Measurements from ENCODE around the gene CNTNAP2.
"Not testable (repeated sequence)": the region's sequence is repeated elsewhere in the genome, so short reads cannot be mapped to it uniquely, and the experiment has no call there.

Gene CNTNAP2

DNA sequence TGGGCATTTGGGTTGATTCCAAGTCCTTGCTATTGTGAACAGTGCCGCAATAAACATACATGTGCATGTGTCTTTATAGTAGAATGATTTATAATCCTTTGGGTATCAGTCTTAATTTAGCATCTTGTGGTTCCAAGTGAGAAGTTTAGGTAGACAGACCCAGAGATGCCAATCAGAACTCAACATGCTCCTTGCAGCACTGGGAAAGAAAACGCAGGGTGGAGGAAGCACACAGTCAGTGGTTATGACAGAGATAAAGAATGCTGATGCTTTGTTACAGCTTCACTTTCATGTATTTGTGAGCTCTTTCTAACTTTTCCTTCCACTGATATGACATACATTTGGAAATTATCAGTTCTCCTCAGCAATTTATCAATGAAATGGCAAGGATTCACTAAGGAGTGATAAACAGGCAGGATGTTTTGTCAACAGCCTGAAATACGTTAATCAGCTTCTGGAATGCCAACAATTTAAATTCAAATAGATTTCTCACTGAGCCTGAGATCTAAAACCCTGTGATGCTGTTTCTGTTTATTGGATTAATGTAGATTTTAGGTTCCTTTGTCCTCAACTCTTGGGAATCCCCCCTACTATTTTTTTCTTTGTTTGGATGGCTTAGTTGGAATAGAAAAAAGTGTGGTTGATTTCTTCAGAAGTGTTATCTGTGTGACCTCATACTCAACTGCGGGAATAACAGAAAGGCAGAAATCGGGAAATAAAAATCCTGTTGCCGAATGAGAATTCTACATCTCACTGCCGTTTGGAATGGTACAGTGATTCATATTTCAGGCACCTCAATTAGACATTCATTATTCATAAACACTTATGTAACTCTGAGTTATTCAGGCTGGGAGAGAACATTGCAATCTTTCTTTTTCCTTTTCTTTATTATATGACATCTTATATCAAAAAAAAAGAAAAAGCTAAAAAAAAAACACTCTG lies 675.0 kb downstream of the CNTNAP2 start:
- no peak for DNase-seq

DNA sequence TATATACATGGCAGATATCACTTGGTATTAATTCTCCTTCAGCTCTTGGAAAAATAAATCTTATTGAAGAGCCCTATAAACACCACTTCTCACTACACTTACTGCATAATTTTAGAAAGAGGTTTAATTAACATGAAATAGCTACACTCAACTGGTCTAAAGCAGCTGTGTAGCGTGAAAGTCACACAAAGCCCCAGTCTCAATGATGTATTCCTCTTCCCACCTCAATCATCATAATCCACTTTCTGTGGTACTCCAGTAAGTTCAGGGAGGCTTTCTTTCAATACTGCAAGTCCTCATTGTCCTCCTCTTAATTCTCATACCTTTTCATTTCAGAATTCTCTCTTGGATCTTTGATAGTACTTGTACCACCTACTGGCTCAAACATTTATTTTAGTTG lies 688.0 kb downstream of the CNTNAP2 start:
- DNase-seq: no peak

DNA sequence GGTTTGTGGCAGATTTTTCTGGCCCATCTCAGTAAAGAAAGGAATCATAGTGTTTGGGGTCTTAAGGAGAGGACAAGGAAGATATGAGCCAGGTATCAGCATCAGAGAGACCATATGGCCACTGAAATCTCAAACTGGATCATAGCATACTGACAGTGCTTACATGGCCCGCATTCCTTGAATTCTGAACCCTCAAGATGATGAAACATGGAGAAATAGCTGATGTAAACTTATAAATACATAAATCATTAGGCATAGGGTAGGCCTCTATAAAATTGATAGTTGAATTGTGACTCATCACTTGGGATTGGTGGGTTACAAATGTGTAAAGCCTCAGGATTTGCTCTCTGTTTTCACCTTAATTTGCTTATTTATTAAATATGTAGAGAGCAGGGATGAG lies 688.5 kb downstream of the CNTNAP2 start:
- DNase-seq: no peak

DNA sequence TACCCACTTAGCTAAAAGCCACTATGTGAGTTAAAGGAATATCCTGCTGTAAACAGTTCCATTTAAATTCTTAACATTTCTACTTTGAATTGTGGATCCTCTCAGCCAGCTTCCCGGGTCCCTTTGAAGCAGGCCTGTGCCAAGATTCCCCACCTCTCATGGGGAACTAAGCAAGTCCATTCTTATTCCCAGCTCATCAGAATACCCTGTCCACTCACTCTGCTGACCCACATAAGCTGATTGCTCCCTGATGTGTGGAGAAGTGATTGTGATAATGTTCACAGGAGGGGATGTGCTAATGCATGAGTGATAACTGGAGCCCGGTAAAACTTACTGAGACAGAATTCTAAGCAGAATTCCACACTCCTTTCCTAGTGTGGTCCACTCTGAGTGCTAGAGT lies 709.7 kb downstream of the CNTNAP2 start:
- no peak for DNase-seq

DNA sequence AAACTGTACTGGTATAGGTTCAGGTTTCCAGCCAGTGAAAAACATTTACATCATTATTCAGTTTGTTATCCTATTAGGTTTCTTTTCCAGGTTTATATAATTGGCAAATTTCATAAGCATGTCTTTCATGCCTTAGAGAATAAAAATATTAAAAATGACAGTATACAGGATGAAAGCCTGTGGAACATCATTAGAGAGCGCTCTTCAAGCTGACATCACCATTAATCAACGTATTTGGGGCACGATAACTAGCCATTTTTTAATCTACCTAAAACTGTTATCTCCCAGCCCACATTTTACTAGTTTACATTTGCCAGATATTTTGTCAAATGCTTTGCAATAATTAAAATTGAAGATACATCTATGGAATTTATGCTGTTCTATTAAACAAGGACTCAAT lies 714.1 kb downstream of the CNTNAP2 start:
- DNase-seq: no peak

DNA sequence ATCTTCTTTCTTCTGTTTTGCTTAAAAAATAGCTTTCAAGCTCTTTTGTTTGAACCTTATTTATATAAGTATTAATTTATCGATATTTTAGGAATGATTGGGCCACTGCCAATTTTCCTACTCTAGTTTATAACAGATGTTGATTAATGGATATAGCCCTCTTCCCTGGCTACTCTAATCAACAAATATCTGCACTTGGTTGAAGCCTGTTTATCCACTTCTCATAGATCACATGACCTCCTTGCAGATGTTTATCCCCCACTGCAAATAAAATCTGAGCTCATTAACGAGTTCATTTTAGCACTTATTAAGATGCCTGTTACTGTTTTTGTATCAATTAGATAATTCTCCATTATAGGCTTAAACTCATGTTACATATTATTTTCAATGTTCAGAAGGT lies 715.3 kb downstream of the CNTNAP2 start:
- DNase-seq: no peak

DNA sequence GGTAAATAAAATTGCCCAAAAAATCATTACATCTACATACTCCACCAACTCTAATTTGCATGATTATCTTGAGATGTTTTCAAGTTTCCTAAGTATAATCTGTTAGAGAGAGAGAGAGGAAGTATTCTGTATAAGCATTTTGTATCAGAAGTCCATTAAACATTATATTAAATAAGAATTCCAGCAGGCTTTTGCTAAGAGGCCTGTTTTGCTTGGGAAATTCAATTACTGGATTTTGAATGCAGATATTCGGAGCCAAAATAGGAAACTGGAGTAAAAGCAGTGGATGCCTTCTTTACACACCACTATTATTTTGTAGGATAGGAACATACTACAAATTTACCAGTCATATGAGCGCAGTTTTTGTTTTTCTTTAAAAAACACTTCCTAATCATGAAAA lies 727.8 kb downstream of the CNTNAP2 start:
- no peak for DNase-seq

DNA sequence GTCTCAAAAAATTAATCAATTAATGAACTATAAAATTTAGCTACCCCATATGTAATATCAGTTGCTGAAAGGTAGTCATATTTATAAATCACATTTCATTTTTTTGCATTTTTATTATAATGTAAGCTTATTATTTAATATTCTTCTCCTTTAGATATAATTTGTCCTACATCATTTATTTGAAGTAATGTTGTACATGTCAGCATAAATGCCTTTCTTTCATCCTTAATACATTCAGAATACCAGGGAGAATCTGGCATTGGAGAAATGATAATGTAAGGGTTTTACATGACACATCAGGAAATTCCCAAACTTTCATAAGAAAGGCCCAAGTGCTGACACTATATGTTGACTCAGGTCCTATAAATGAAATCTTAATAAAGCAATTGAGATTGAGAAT lies 742.1 kb downstream of the CNTNAP2 start:
- DNase-seq: no peak

DNA sequence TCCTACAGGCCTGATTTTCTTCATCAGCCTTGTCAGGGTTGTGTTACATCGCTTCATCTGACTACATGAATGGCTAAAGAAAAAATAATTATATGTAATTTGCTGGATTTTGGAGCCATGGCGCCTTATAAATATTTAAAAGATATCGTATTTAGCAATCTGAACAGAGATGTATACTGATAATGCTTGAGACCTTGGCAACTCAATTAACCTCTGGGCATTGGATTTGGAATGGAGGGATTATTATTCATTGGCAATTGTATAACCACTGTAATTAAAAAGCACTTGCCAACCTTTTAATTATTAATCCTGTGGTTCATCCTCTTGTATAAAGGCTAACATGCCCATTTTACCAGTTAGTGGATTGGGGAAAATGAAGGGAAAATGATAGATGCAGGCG lies 745.1 kb downstream of the CNTNAP2 start:
- DNase-seq: no peak

DNA sequence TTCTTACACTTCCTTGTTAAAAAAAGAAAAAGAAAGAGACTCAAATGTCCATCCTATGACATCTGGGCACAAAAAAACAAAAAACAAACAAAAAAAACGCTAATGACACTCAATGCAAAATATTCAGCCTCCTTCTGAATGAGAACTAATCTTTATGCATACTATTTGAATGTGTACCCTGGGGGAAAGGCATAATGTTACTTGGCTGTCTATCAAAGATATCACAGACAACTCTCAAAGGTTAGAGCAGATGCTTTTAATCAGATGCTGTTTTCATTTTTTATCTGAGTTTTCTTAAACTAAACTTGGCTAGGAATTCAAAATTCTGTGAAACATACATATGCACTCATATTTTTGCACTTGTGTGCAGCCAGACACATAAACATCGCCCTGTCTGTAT lies 745.8 kb downstream of the CNTNAP2 start:
- no peak for DNase-seq

DNA sequence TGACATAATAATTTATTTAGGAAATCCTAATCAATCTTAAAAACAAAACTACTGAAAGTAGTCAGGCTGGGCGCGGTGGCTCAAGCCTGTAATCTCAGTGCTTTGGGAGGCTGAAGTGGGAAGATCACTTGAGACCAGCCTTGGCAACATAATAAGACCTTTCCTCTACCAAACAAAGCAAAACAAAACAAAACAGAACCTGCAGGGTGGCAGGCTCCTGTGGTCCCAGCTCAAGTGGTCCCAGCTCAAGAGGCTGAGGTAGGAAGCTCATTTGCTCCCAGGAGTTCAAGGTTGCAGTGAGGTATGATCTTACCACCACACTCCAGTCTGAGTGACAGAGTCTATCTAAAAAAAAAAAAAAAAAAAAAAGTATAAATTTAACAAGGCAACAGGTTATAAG lies 748.0 kb downstream of the CNTNAP2 start:
- no peak for DNase-seq

DNA sequence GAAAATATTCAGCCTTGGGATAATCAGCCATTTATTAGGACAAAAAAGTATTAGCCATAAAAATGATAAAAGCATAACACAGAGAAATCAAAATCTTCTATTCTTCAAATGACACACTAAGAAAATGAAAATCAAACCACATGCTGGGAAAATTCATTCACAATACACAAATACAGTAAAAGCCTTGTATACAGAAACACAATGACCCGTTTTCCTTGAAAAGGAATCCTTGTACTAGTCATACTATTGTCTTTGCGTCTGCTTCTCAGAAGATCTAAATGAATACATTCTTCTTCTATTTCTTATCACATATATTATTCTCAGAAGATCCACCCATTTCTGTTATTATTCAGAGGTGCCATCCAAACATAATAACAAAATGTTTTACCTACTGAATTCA lies 749.1 kb downstream of the CNTNAP2 start:
- DNase-seq: no peak

DNA sequence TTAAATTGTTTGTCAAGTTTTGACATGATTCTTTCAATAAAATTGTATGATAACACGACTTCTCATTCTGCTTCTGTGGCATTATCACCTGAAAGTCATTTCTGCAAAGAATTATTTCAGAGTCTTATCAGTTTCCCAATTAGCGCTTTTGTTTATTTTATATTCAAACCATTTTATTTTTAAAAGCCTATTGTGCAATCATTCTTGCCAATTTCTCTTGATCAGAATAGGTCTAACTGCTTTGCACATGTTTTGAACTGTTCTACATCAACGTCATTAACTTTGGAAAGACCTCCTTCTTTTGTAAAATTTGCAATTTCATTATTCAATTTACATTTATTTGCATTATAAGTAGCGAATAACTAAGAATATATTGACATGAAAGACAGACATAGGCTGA lies 758.1 kb downstream of the CNTNAP2 start:
- no peak for DNase-seq

DNA sequence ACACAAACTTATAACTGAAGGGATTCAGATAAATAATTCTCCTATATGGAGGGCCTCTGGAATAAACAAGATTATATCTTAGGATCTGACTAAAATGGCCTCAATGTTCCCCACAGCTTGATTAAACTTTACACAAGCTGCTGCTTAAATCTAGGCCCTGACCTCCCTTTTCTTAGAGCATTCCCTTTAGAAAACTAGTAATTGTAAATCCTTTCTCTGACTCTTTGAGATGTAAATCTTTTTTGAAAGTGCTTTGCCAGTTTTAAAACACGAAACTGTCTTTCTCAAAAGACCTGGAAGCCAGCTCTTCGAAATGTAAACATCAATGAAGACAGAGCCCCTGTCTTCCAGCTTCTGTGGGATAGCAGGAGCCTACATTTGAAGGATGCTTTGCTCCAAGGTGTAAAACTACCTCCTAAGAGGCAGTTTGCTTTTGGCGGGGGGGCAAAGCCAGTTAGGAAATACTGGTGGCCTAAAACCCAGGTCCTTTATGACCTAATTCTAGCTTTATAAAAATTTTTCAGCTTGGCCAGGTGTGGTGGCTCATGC lies 758.7 kb downstream of the CNTNAP2 start:
- DNase-seq: no peak

DNA sequence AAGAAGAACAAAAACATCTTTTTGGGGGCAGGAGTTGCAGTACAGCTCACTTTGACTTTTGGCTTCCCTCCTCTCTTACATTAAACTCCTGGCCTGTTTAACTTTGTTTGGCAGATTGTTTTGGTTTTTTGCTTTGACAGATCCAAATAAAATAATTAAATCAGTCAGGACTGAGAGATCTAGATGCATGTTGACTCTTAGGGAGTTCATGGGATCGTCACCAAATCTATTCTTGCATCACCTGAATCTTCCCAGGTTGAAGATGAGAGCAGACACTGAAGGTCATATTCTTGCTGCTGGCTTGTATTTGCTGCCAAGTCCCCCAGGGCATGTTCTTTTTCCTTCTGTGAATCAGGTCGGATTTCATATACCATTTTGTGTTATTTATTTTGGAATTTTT lies 759.4 kb downstream of the CNTNAP2 start:
- DNase-seq: no peak

DNA sequence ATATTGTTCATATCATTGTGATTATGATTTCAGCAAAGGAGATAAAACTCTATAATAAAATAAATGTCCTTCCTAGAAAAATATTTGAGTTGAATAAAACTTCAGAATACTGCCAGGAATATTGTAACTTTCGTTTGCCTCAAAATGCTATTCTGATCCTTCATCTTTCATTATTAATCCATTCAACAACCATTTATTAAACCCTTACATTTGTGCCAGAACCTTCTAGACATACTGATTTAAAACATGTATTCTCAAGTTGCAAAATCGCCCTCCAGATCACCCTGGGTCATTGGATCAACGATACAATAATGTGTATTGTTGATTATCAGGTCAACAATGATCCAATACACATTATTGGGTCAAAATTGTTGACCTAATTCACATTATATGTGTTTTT lies 759.8 kb downstream of the CNTNAP2 start:
- DNase-seq: no peak

DNA sequence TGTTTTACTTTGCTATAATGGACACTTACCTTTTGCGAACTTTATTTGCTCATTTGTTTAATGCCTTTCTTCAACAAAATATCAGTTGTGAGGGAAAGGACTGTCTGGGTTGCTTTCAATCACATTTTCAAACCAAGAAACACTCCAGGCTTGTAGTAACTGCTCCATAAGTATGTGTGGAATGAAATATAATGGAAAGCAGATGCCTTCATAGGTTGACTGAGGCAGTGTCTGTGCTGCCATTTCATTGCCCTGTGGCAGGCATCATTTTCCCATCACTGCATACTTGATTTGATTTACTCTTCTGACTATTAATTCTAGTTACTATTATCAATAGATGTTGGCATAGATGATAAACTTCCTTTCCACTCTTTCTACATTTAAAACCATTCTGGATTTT lies 762.3 kb downstream of the CNTNAP2 start:
- DNase-seq: no peak

DNA sequence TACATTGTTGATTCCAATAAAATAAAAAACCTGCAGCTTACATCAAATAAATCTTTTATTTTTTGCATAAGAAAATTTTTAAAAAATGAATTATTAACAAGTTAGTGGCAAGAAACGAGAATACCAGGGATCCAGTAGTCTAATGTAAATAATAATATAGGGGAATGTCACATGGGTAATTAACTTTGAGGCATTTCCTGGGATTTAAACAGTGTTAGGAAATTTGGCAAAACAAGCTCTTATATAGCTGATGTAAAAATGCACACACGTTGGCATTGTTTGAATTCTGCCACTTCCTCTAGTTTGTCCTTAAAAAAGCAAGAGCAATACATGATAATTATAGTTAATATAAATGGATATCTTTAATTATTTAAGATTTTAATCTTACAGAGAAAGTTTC lies 768.6 kb downstream of the CNTNAP2 start:
- no peak for DNase-seq

DNA sequence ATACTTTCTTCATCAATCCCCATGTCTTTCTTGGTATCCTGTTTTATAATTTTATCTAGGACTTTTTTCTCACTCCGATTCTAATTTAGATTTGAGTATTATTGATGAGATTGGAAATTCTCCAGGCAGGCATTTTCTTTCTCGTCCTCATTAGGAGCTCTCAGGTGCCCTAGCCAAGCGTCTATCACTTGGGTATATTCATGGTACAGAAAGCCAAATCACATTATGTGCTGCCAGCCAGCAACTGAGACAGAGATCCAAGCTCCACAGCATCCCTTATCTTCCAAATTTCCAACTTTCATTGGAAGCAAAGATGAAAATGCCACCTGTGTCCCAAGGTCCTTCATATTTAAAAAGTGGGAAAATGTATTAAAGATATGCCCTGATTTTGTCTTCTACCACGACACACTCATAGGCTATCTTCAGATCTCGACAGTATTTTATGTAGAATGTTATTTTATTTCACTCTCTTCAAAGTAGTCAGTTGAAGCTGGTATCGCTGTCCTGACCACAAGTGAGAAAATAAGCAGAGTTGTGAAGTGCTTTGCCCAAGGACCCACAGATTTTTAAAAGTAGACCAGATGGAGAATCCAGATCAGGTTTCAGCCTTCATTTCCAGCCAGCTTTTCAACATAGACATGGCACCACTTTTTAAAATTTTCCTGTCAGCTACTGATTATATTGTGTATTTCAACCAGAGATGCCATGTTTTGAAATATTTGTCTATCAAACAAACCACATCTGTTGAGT lies 773.4 kb downstream of the CNTNAP2 start:
- DNase-seq: no peak

DNA sequence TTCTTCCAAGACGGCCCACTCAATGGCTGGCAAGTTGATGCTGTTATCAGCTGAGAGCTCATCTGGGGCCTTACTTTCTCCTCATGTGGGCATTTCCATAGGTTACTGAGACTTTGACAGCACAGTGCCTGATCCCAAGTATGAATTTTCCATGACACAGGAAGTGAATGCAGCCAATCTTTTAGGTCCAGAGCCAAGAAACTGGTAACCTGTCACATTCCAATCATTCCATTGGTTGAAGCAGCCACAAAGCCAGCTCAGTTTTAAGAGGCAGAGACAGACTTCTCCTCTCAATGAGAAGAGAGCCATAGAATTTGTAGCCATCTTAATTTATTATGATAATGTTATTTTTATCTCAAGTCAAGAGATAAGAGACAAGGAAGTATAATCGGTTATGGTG lies 775.5 kb downstream of the CNTNAP2 start:
- DNase-seq: no peak

DNA sequence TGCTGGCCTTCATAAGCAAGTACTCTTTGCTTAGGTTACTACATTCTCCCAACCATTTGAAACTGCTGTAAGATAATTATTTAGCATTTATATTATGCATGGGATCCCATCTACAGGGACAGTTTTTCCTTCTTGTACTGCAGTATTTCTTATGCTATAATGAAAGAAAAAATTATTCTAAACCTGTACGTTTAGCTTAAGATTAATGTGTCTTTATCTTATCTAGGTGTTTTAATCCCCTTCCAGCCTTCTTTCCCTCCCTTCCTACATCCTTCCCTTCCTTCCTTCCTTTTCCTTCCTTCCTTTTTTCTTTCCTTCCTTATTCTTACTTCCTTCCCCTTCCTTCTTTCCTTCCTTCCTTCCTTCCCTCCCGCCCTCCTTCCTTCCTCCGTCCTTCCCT lies 778.3 kb downstream of the CNTNAP2 start:
- no peak for DNase-seq

DNA sequence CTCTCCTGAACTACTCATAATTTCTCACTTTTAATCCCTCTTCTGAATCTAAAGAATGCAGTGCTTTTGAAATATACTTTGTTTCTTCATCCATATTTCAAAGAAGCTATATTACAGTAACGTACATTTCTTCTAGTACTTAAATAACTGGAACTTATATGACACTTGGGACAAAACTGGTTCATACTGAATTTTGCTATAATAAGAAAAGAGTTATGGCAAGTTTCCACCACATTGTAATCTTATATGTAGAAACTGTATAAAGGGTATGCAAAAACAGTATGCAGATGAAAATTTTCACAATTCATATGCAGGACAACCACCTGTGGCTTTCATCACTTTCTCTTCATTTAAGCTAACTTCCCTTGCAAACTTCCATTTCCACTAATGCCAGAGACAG lies 785.7 kb downstream of the CNTNAP2 start:
- DNase-seq: no peak

DNA sequence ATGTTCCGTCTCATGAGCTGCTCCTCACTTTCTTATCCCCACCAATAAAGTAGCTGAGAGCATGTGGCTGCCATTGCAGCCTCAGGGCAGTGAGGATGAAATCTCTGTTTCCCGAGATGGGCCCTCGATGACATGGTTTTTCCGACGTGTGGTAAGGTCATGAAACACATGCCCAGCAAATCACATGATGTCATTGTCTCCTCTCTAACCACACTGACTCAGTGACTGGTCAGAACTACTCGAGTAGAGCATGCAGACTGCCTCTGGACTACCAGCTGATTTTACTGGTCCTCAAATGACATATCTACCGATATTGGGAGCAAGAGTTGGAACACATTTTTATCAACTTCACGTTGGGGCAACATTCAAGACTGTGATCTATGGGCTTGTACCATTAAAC lies 786.1 kb downstream of the CNTNAP2 start:
- DNase-seq: no peak

DNA sequence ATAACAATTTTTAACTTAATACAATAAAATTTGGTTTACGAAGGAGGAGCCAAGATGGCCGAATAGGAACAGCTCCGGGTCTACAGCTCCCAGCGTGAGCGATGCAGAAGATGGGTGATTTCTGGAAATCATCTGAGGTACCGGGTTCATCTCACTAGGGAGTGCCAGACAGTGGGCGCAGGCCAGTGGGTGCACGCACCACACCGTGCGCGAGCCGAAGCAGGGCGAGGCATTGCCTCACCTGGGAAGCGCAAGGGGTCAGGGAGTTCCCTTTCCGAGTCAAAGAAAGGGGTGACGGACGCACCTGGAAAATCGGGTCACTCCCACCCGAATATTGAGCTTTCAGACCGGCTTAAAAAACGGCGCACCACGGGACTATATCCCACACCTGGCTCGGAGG lies 789.1 kb downstream of the CNTNAP2 start:
- not testable (repeated sequence) for DNase-seq

Data from suppressor macrophage treated with lipopolysaccharide for 4 hours (primary cell).